Astrocyte (in vitro differentiated cells and primary cell): ENCODE measurements around the gene MRPL20. TPM values are rescaled to one million over a fixed set of nuclear protein-coding genes. Genes with fewer than 3 reads are reported as not detected.

Experiments
- DNase-seq: peaks from one replicate; pipeline ENCODE4 v3.0.0-alpha.2; 2010; ENCODE audit warnings: low read depth
- FAIRE-seq: peaks from 2 replicates; lab custom pipeline; 2011; peaks lifted over from hg19 to GRCh38; lab: Jason Lieb, UNC
- H2AFZ ChIP-seq: 2 replicates; pipeline ENCODE4 v1.6.0; 2012; ENCODE audit warnings: low read depth, low read length, inconsistent platforms
- H3K27ac ChIP-seq: 2 replicates; pipeline ENCODE4 v1.5.1; 2011; ENCODE audit warnings: low read depth, low read length, inconsistent platforms
- H3K27me3 ChIP-seq: 2 replicates; pipeline ENCODE4 v1.6.0; 2011; ENCODE audit warnings: low read length, inconsistent platforms; ENCODE audit not compliant: insufficient read depth
- H3K36me3 ChIP-seq: 2 replicates; pipeline ENCODE4 v1.5.1; 2011; ENCODE audit warnings: low read length, inconsistent platforms; ENCODE audit not compliant: insufficient read depth
- H3K4me1 ChIP-seq: 2 replicates; pipeline ENCODE4 v1.5.1; 2011; ENCODE audit warnings: low read length, inconsistent platforms; ENCODE audit not compliant: insufficient read depth
- H3K4me2 ChIP-seq: 2 replicates; pipeline ENCODE4 v1.6.0; 2012; ENCODE audit warnings: low read length, inconsistent platforms
- H3K4me3 ChIP-seq: 2 replicates; pipeline ENCODE4 v1.5.1; 2011; ENCODE audit warnings: low read depth, mild to moderate bottlenecking, low read length, inconsistent platforms; ENCODE audit not compliant: insufficient read depth
- H3K79me2 ChIP-seq: 2 replicates; pipeline ENCODE4 v1.6.0; 2012; ENCODE audit warnings: mild to moderate bottlenecking, low read length, inconsistent platforms; ENCODE audit not compliant: insufficient read depth
- H3K9ac ChIP-seq: 2 replicates; pipeline ENCODE4 v1.6.0; 2012; ENCODE audit warnings: mild to moderate bottlenecking, low read length, inconsistent platforms
- H3K9me3 ChIP-seq: 2 replicates; pipeline ENCODE4 v1.5.1; 2012; ENCODE audit warnings: low read depth, mild to moderate bottlenecking, low read length, inconsistent platforms; ENCODE audit not compliant: insufficient read depth
- H4K20me1 ChIP-seq: 2 replicates; pipeline ENCODE4 v1.6.0; 2012; ENCODE audit warnings: low read length, inconsistent platforms; ENCODE audit not compliant: insufficient read depth
- H3K27ac Mint-ChIP-seq: one replicate; pipeline ENCODE4 v1.8.0; 2021; ENCODE audit warnings: mild to moderate bottlenecking, mixed read lengths; ENCODE audit not compliant: unreplicated experiment
- H3K27me3 Mint-ChIP-seq: one replicate; pipeline ENCODE4 v1.8.0; 2021; ENCODE audit warnings: low read depth, mixed read lengths; ENCODE audit not compliant: unreplicated experiment
- H3K36me3 Mint-ChIP-seq: one replicate; pipeline ENCODE4 v1.8.0; 2021; ENCODE audit warnings: low read depth, mixed read lengths; ENCODE audit not compliant: unreplicated experiment
- H3K4me1 Mint-ChIP-seq: one replicate; pipeline ENCODE4 v1.8.0; 2021; ENCODE audit warnings: low read depth, mixed read lengths; ENCODE audit not compliant: unreplicated experiment
- H3K4me3 Mint-ChIP-seq: one replicate; pipeline ENCODE4 v1.8.0; 2021; ENCODE audit warnings: mild to moderate bottlenecking, moderate library complexity, mixed read lengths; ENCODE audit not compliant: unreplicated experiment
- H3K9me3 Mint-ChIP-seq: one replicate; pipeline ENCODE4 v1.8.0; 2021; ENCODE audit warnings: mild to moderate bottlenecking, mixed read lengths; ENCODE audit not compliant: unreplicated experiment
- CTCF ChIP-seq: IDR thresholded peaks from 2 replicates; pipeline ENCODE4 v1.5.1; 2011; ENCODE audit warnings: low read depth, mild to moderate bottlenecking, inconsistent platforms, low read length, moderate library complexity; ENCODE audit not compliant: insufficient read depth
- EZH2 ChIP-seq: IDR thresholded peaks from 2 replicates; pipeline ENCODE4 v1.6.1; 2012; ENCODE audit warnings: mild to moderate bottlenecking, low read length, inconsistent platforms; ENCODE audit not compliant: insufficient read depth
- total RNA-seq: library from RNA; stranded (reverse); gene quantifications from 2 replicates; pipeline ENCODE4 v1.2.1, GENCODE V29; 2021

MRPL20 gene
- total RNA-seq, 1 donor from 2014 or later, result 88.5 TPM

- peaks cover 5% of the 10 kb centered on the region for H3K4me1 Mint-ChIP-seq
- Histone ChIP-seq H4K20me1 (peaks cover 6% of the 10 kb centered on the region), H3K27ac (no peak overlapping the region), H3K9ac (no peak overlapping the region), H3K36me3 (no peaks in the 10 kb centered on the region), H3K4me3 (no peak overlapping the region), H3K79me2 (no peaks in the 10 kb centered on the region), H3K4me1 (peaks cover 6% of the 10 kb centered on the region), H3K9me3 (no peaks in the 10 kb centered on the region), H3K4me2 (no peak overlapping the region), H3K27me3 (no peaks in the 10 kb centered on the region), H2AFZ (no peak overlapping the region)
- no peaks in the 10 kb centered on the region for H3K27me3 Mint-ChIP-seq
- FAIRE-seq, result no peak
- H3K27ac Mint-ChIP-seq, result peak overlapping the region; percentile 34
- no peak for DNase-seq
- H3K4me3 Mint-ChIP-seq, result no peak overlapping the region
- no peaks in the 10 kb centered on the region for H3K9me3 Mint-ChIP-seq
- H3K36me3 Mint-ChIP-seq, result no peaks in the 10 kb centered on the region
- no peak for TF ChIP-seq EZH2
- no peak for TF ChIP-seq CTCF
Measured at GRCh38 chr1:1440262-1441001, 33.3 kb upstream of the MRPL20 start.

- no peaks in the 10 kb centered on the region for H3K79me2 ChIP-seq
- no peak overlapping the region for H2AFZ ChIP-seq
- TF ChIP-seq EZH2 (no peak), CTCF (no peak)
- no peak overlapping the region for H3K27ac ChIP-seq
- no peak overlapping the region for H3K27ac Mint-ChIP-seq
- no peaks in the 10 kb centered on the region for H3K9me3 Mint-ChIP-seq
- H3K4me3 Mint-ChIP-seq, result no peak overlapping the region
- H3K36me3 ChIP-seq, result no peaks in the 10 kb centered on the region
- no peak overlapping the region for H3K4me2 ChIP-seq
- H3K27me3 Mint-ChIP-seq, result no peaks in the 10 kb centered on the region
- DNase-seq (no peak), FAIRE-seq (no peak)
- H3K27me3 ChIP-seq, result no peaks in the 10 kb centered on the region
- peaks cover 13% of the 10 kb centered on the region for H3K4me1 ChIP-seq
- H3K36me3 Mint-ChIP-seq, result no peaks in the 10 kb centered on the region
- H3K9ac ChIP-seq, result no peak overlapping the region
- H3K9me3 ChIP-seq, result no peaks in the 10 kb centered on the region
- no peak overlapping the region for H3K4me3 ChIP-seq
- H4K20me1 ChIP-seq, result peaks cover 6% of the 10 kb centered on the region
- peaks cover 7% of the 10 kb centered on the region for H3K4me1 Mint-ChIP-seq
Measured at GRCh38 chr1:1439546-1440261, 32.6 kb upstream of the MRPL20 start.
